KMS-11 (cell line): Measurements from ENCODE around the gene RBFOX1.

Source experiments
- H2AFZ ChIP-seq: fragments of 200-600 bp; sonication (generic); 2 replicates; pipeline ENCODE4 v1.6.1; 2016; ENCODE audit warnings: antibody characterized with exemption, mixed run types, low read depth
- H3K27ac ChIP-seq: fragments of 200-600 bp; sonication (generic); 2 replicates; pipeline ENCODE4 v1.6.1; 2016; ENCODE audit warnings: mild to moderate bottlenecking, mixed run types
- H3K27me3 ChIP-seq: fragments of 200-600 bp; sonication (generic); 2 replicates; pipeline ENCODE4 v1.6.1; 2017; ENCODE audit warnings: mild to moderate bottlenecking, low read depth, mixed run types, moderate library complexity; ENCODE audit not compliant: insufficient read depth
- H3K36me3 ChIP-seq: fragments of 200-600 bp; sonication (generic); 2 replicates; pipeline ENCODE4 v1.6.1; 2017; ENCODE audit warnings: mild to moderate bottlenecking, mixed run types; ENCODE audit not compliant: insufficient read depth
- H3K4me1 ChIP-seq: fragments of 200-600 bp; sonication (generic); 2 replicates; pipeline ENCODE4 v1.6.1; 2016; ENCODE audit warnings: mild to moderate bottlenecking, low read depth, mixed run types; ENCODE audit not compliant: poor library complexity, severe bottlenecking
- H3K4me2 ChIP-seq: fragments of 200-600 bp; sonication (generic); 2 replicates; pipeline ENCODE4 v1.7.0; 2016; ENCODE audit warnings: mild to moderate bottlenecking, mixed run types
- H3K4me3 ChIP-seq: fragments of 200-600 bp; sonication (generic); IDR thresholded peaks from 2 replicates; pipeline ENCODE4 v1.6.1; 2017; ENCODE audit warnings: low read depth, low read length, mixed read lengths; ENCODE audit not compliant: insufficient read depth
- H3K79me2 ChIP-seq: fragments of 200-600 bp; sonication (generic); 2 replicates; pipeline ENCODE4 v1.6.1; 2016; ENCODE audit warnings: low read depth, mixed run types; ENCODE audit not compliant: insufficient read depth
- H3K9ac ChIP-seq: fragments of 200-600 bp; sonication (generic); 2 replicates; pipeline ENCODE4 v1.6.1; 2016; ENCODE audit warnings: mild to moderate bottlenecking, mixed run types
- H4K20me1 ChIP-seq: fragments of 200-600 bp; sonication (generic); 2 replicates; pipeline ENCODE4 v1.6.1; 2016; ENCODE audit warnings: mild to moderate bottlenecking, mixed run types; ENCODE audit not compliant: insufficient read depth
- CTCF ChIP-seq: fragments of 200-600 bp; sonication (generic); conservative IDR thresholded peaks from 2 replicates; pipeline ENCODE4 v1.6.1; 2017; ENCODE audit warnings: low read depth, mild to moderate bottlenecking, antibody characterized with exemption, low read length, moderate library complexity, mixed read lengths

Gene RBFOX1

GRCh38 chr16:7449306-7449705 lies 116.7 kb downstream of the RBFOX1 start:
- Histone ChIP-seq H3K4me2 (no peak overlapping the region), H3K27ac (no peak overlapping the region), H3K27me3 (no peaks in the 10 kb centered on the region), H3K4me1 (no peaks in the 10 kb centered on the region), H2AFZ (no peak overlapping the region), H3K79me2 (no peaks in the 10 kb centered on the region), H3K36me3 (no peaks in the 10 kb centered on the region), H3K9ac (no peak overlapping the region), H3K4me3 (no peak overlapping the region), H4K20me1 (no peaks in the 10 kb centered on the region)
- TF ChIP-seq CTCF, result no peak

GRCh38 chr16:7449808-7450207 lies 117.2 kb downstream of the RBFOX1 start:
- no peak overlapping the region for H3K4me2 ChIP-seq
- H3K4me1 ChIP-seq, result no peaks in the 10 kb centered on the region
- no peaks in the 10 kb centered on the region for H3K36me3 ChIP-seq
- no peak overlapping the region for H3K27ac ChIP-seq
- H4K20me1 ChIP-seq, result no peaks in the 10 kb centered on the region
- no peak overlapping the region for H2AFZ ChIP-seq
- H3K79me2 ChIP-seq, result no peaks in the 10 kb centered on the region
- no peak overlapping the region for H3K4me3 ChIP-seq
- H3K9ac ChIP-seq, result no peak overlapping the region
- no peak for TF ChIP-seq CTCF
- no peaks in the 10 kb centered on the region for H3K27me3 ChIP-seq

- no peaks in the 10 kb centered on the region for H3K36me3 ChIP-seq
- H3K27me3 ChIP-seq, result no peaks in the 10 kb centered on the region
- TF ChIP-seq CTCF, result no peak
- H3K27ac ChIP-seq, result no peak overlapping the region
- H3K4me2 ChIP-seq, result no peak overlapping the region
- no peak overlapping the region for H3K4me3 ChIP-seq
- H3K4me1 ChIP-seq, result no peaks in the 10 kb centered on the region
- H3K79me2 ChIP-seq, result no peaks in the 10 kb centered on the region
- H2AFZ ChIP-seq, result no peak overlapping the region
- no peak overlapping the region for H3K9ac ChIP-seq
- H4K20me1 ChIP-seq, result no peaks in the 10 kb centered on the region
Measured at GRCh38 chr16:7450440-7450839, 117.8 kb downstream of the RBFOX1 start.

GRCh38 chr16:7452090-7452489 lies 119.4 kb downstream of the RBFOX1 start:
- no peaks in the 10 kb centered on the region for H3K4me1 ChIP-seq
- H3K27ac ChIP-seq, result no peak overlapping the region
- no peak overlapping the region for H3K4me2 ChIP-seq
- no peaks in the 10 kb centered on the region for H3K79me2 ChIP-seq
- no peaks in the 10 kb centered on the region for H3K27me3 ChIP-seq
- no peak for TF ChIP-seq CTCF
- H3K36me3 ChIP-seq, result no peaks in the 10 kb centered on the region
- H2AFZ ChIP-seq, result no peak overlapping the region
- no peak overlapping the region for H3K4me3 ChIP-seq
- H4K20me1 ChIP-seq, result no peaks in the 10 kb centered on the region
- no peak overlapping the region for H3K9ac ChIP-seq

- Histone ChIP-seq H3K27ac (no peak overlapping the region), H3K4me2 (no peak overlapping the region)
Measured at GRCh38 chr16:7456211-7456610, 123.6 kb downstream of the RBFOX1 start.

More at GRCh38 chr16:7456211-7456610, 123.6 kb downstream of the RBFOX1 start:
- Histone ChIP-seq H2AFZ (no peak overlapping the region), H3K9ac (no peak overlapping the region), H3K4me1 (no peaks in the 10 kb centered on the region), H3K4me3 (no peak overlapping the region), H4K20me1 (no peaks in the 10 kb centered on the region), H3K27me3 (no peaks in the 10 kb centered on the region), H3K36me3 (no peaks in the 10 kb centered on the region), H3K79me2 (no peaks in the 10 kb centered on the region)
- no peak for TF ChIP-seq CTCF
